ENCODE data around the gene ZDHHC8. TPM values are rescaled to one million over a fixed set of nuclear protein-coding genes. Genes with fewer than 3 reads are reported as not detected.

Gene ZDHHC8
- total RNA-seq, 2 experiments from 2014 or later: 26.4 to 31.3 TPM

DNA sequence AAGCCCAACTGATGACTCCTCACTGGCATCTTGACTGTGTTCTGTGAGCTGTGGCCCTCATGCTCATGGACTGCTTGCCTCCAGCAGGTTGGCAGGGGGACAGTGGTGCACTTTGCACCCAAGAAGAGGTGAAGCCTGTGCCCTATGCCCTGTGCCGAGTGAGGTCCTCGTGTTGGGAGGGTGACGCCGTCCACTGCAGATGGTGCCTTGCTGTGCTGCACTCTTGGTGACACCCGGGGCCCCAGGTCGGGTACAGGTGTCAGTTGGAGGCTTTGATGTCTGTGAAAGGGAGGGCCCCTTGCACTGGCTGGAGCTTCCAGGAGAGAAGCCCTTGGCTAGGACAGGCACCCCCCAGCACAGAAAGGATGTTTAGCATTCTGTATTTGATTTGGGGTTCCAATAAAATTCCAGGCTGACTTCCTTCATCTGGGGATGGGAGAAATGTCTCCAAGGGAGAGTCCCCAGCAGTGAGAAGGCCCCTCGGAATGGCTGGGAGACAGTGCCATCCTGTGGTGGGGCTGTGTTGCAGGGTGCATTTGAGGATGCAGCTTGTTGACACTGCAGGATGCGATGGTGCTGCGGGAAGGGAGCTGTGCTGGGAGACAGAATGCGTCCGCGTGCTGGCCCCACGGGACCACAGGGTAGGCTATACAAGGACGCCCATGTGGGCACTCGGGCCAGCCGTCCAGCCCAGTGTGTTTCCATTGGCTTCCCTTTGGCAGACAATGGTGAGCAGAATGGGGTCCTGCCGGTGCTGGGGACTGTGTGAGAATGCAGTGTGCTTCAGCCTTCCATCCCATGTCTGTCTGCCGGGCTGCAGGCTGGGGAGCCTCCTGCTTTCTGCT lies 2.5 kb upstream of the ZDHHC8 start:
- peaks cover 25% of the 10 kb centered on the region for H3K4me1 Mint-ChIP-seq (ENCODE audit: low read depth)
- no peaks in the 10 kb centered on the region for H3K27me3 Mint-ChIP-seq (ENCODE audit: low read depth)
- intact Hi-C loops (cut with micrococcal nuclease): loop anchor here (1.0 kb wide), 1 partner anchor 159 kb away; no protein-coding TSS in a partner anchor
- H3K9me3 Mint-ChIP-seq: no peaks in the 10 kb centered on the region
- peak; percentile 70 for DNase-seq
- peak overlapping the region; percentile 6 for H3K4me3 Mint-ChIP-seq
- H3K36me3 Mint-ChIP-seq (ENCODE audit: low read depth): peaks cover 7% of the 10 kb centered on the region
- CTCF ChIA-PET: interaction anchor here (0.7 to 2.4 kb wide), 11 partner anchors 9 to 187 kb away, joined by 3 to 11 read pairs (median 3); partner anchors contain the start of gene TRMT2A
- H3K27ac Mint-ChIP-seq: peak overlapping the region; percentile 68

DNA sequence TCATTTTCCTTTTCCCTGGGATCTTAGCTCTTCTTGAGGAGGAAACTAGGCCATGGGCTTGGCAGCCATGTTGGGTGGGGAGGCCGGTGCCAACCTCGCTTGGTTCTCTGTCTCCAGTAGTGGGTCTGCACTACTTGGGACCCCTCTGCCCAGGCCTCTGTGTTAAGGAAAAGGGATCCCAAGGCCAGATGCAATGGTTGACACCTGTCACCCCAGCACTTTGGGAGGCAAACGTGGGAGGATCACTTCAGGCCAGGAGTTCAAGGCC lies 1.9 kb upstream of the ZDHHC8 start:
- intact Hi-C loops (cut with micrococcal nuclease): loop anchor here (1.0 to 2.0 kb wide), 2 partner anchors 13 to 159 kb away; partner anchors contain the start of genes RANBP1 and TRMT2A
- Mint-ChIP-seq H3K27ac (no peak overlapping the region), H3K9me3 (no peaks in the 10 kb centered on the region), H3K4me3 (no peak overlapping the region), H3K27me3 (ENCODE audit: low read depth) (no peaks in the 10 kb centered on the region), H3K36me3 (ENCODE audit: low read depth) (peaks cover 6% of the 10 kb centered on the region), H3K4me1 (ENCODE audit: low read depth) (peaks cover 25% of the 10 kb centered on the region)
- DNase-seq: no peak
- CTCF ChIA-PET: interaction anchor here (0.7 to 2.4 kb wide), 11 partner anchors 10 to 187 kb away, joined by 3 to 11 read pairs (median 3); partner anchors contain the start of gene TRMT2A

DNA sequence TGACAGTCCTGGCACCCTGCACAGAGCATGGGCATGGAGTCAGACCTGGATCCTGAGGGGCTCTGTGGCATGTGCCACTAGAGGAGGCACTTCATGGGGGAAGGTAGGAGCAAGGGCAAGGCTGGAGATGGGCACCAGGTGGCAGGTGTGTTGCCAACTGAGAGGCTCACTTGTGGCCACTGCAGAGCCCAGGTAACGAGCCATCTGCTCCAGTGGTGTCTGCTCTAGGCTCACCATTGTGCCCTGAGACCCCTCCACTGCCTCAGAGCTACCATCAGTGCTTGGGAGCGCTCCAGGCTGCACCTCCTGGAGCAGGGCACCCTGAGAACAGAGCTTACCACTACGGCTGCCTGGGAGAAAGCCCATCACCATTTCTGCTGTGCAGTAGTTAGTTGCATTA lies 1.3 kb upstream of the ZDHHC8 start:
- peaks cover 3% of the 10 kb centered on the region for H3K36me3 Mint-ChIP-seq (ENCODE audit: low read depth)
- no peaks in the 10 kb centered on the region for H3K27me3 Mint-ChIP-seq (ENCODE audit: low read depth)
- peak; percentile 40 for DNase-seq
- H3K9me3 Mint-ChIP-seq: no peaks in the 10 kb centered on the region
- H3K27ac Mint-ChIP-seq: no peak overlapping the region
- intact Hi-C loops (cut with micrococcal nuclease): loop anchor here (2.0 kb wide), 1 partner anchor 14 kb away; the partner anchor contains the start of genes RANBP1 and TRMT2A
- H3K4me1 Mint-ChIP-seq (ENCODE audit: low read depth): peaks cover 25% of the 10 kb centered on the region
- CTCF ChIA-PET: interaction anchor here (2.2 to 2.4 kb wide), 2 partner anchors 11 to 161 kb away, joined by 9 to 11 read pairs; no protein-coding TSS in a partner anchor
- peak overlapping the region; percentile 62 for H3K4me3 Mint-ChIP-seq

DNA sequence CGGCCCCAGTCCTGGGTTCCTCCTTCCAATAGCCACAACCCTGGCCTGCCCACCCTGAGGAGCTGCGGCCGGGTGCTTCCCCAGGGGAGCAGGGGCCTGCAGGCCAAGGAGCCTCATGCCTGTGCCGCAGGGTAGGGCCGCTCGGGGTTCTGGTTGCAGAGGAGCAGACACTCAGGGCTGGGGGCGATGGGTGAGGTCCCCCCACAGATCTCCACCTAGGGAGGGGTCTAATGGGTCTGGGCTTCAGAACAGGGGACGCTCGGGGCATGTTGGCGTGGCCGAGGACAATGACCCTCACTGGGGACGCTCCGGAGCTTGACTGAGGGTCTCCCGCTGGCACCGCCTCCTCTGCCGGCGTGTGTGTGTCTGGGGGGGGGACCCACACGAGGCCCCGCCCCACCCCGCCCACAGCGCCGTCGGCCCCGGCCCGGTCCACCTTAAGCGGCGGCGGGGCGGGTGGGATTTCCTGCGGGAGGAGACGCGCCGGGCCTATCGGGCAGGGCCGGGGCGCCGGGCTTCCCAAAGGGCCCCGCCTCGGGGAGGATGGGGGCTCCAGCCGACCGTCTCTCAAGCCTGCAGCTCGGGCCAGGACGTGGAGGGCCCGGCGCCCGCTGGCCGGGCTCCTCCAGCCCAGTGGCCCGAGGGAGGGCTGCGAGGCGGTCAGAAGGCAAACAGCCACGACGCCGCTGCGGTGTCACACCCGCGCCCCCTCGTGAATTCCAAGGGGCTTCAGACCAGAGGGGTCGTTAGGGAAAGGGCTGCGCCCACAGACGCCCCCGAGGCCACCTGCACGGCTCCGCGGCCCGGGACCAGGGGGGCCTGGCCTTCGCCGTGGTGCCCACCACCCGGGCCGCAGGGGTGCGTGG lies 640 bp upstream of the ZDHHC8 start:
- Mint-ChIP-seq H3K27me3 (ENCODE audit: low read depth) (no peaks in the 10 kb centered on the region), H3K36me3 (ENCODE audit: low read depth) (peaks cover 3% of the 10 kb centered on the region), H3K4me1 (ENCODE audit: low read depth) (peaks cover 25% of the 10 kb centered on the region), H3K4me3 (peak overlapping the region; percentile 62), H3K9me3 (no peaks in the 10 kb centered on the region), H3K27ac (no peak overlapping the region)
- intact Hi-C loops (cut with micrococcal nuclease): loop anchor here (2.0 kb wide), 1 partner anchor 14 kb away; the partner anchor contains the start of genes RANBP1 and TRMT2A
- CTCF ChIA-PET: interaction anchor here (2.4 kb wide), 1 partner anchor 161 kb away, joined by 9 read pairs; no protein-coding TSS in a partner anchor
- DNase-seq: peak; percentile 67

DNA sequence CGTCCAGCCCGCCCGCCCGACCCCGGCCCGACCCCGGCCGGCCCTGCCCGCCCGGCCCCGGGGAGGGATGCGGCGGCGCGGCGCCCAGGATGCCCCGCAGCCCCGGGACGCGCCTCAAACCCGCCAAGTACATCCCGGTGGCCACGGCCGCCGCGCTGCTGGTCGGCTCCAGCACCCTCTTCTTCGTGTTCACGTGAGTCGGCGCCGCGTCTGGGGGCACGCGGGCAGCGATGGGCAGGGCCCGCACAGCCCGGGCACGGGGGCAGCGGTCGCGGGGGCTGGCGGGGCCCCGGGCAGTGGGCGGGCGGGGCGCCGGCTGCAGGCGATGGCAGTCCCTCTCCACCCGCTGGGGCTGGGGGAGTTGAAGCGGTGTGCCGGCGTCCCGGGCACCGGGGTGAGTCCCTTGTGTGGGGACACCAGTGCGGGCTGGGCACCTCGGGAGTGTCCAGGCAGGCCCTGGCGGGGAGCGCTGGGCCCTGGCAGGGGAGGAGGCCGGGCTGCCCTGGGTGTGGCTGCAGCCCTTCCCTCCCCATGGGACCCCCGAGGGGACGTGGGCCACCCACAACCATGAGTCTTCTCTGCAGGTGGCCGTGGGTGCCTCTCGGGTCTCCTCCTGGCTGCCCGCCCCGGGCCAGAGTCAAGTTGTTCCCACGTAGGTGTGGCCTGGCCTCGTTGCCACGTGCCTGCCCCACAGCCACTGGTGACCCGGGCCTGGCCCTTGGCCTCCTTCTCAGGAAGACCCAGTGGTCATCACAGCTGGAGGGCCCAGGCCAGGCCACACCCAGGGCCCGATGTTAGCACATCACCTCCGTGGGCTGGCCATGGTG lies 468 bp downstream of the ZDHHC8 start:
- peak; percentile 26 for DNase-seq
- no peaks in the 10 kb centered on the region for H3K9me3 Mint-ChIP-seq
- CTCF ChIA-PET: no interaction called here
- H3K4me3 Mint-ChIP-seq: peak overlapping the region; percentile 68
- intact Hi-C loops (cut with micrococcal nuclease): loop anchor here (2.0 kb wide), 1 partner anchor 15 kb away; the partner anchor contains the start of genes RANBP1 and TRMT2A
- peaks cover 30% of the 10 kb centered on the region for H3K4me1 Mint-ChIP-seq (ENCODE audit: low read depth)
- no peaks in the 10 kb centered on the region for H3K27me3 Mint-ChIP-seq (ENCODE audit: low read depth)
- H3K36me3 Mint-ChIP-seq (ENCODE audit: low read depth): peaks cover 3% of the 10 kb centered on the region
- no peak overlapping the region for H3K27ac Mint-ChIP-seq

DNA sequence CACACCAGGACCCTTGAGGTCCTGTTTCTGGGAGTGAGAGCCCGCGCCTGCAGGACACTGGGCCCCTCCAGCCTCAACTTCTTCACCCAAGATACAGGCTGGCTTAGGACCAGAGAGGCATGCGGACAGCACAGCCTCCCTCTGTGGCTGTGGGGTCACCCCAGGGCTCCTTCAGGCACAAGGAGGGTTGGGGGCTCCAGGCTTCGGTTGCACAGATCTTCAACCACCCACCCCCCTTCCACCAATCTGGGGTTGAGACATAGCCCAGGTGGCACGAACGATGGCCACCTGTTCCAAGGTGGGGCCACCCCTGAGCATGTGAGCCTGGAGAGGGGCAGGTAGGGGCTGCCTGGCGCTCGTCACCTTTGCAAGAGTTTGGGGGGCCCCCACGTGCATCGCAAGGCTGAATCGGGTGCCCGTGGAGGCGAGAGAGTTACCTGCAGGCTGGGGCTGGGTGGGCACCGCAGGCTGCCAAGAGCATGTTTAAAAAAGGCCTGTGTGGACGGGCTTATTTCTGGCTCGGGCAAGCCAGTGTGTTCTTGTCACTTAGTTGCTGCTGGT lies 1.2 kb downstream of the ZDHHC8 start:
- H3K9me3 Mint-ChIP-seq: no peaks in the 10 kb centered on the region
- CTCF ChIA-PET: no interaction called here
- no peaks in the 10 kb centered on the region for H3K36me3 Mint-ChIP-seq (ENCODE audit: low read depth)
- intact Hi-C loops (cut with micrococcal nuclease): no loop called here
- no peak overlapping the region for H3K27ac Mint-ChIP-seq
- no peak for DNase-seq
- no peaks in the 10 kb centered on the region for H3K27me3 Mint-ChIP-seq (ENCODE audit: low read depth)
- H3K4me1 Mint-ChIP-seq (ENCODE audit: low read depth): peaks cover 30% of the 10 kb centered on the region
- H3K4me3 Mint-ChIP-seq: peak overlapping the region; percentile 68

DNA sequence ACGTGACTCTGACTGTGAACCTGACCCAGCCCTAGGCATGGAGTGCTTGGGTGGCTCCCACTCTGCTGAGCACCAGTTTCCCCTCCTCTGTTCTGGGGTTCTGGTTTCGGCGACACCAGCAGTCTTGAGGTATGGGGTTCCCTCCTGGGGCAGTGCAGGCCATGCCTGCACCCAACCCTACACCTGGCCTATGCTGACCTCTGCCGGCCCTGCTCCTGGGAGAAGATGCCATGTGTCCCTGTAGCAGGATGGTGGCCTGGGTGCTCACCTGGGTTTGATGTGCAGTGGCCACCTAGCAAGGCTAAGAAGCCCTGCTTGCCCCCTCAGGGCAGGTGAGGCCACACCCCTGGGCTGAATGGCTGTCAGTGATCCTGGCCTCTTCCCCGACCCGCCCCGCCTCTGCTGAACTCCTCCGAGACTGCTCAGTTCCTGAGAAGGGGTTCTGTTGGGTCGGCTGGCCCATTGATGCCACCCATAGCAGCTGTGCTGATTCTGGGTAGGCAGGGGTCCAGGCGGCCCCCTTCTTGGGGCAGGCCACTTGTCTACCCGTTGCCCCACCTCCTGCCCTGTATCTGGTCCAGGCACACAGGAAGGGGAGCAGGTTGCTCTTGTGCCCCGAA lies 2.4 kb downstream of the ZDHHC8 start:
- no peaks in the 10 kb centered on the region for H3K9me3 Mint-ChIP-seq
- no peaks in the 10 kb centered on the region for H3K27me3 Mint-ChIP-seq (ENCODE audit: low read depth)
- H3K27ac Mint-ChIP-seq: no peak overlapping the region
- intact Hi-C loops (cut with micrococcal nuclease): no loop called here
- DNase-seq: no peak
- peaks cover 27% of the 10 kb centered on the region for H3K4me1 Mint-ChIP-seq (ENCODE audit: low read depth)
- H3K36me3 Mint-ChIP-seq (ENCODE audit: low read depth): no peaks in the 10 kb centered on the region
- CTCF ChIA-PET: no interaction called here
- H3K4me3 Mint-ChIP-seq: peak overlapping the region; percentile 43

DNA sequence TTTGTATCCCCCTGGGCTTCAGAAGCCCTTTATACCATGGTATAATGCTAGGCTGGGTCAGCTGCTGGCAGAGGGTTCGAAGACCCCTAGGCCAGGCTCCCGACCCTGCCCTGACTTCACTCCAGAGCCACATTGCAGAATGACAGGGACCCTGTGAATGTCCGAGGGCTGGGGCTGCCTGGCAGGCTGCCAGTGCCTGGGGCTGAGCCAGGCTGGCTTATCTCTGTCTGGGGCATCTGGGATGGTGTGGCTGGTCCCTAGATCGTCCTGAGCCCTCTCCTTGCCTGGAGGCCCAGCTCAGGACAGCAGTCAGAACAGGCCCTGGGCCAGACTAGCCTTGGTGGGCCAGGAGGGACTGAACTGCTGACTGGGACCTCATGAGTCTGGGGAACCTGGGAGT lies 3.7 kb downstream of the ZDHHC8 start:
- Mint-ChIP-seq H3K27me3 (ENCODE audit: low read depth) (no peaks in the 10 kb centered on the region), H3K36me3 (ENCODE audit: low read depth) (no peaks in the 10 kb centered on the region), H3K4me3 (no peak overlapping the region), H3K9me3 (no peaks in the 10 kb centered on the region), H3K4me1 (ENCODE audit: low read depth) (peaks cover 18% of the 10 kb centered on the region), H3K27ac (no peak overlapping the region)
- intact Hi-C loops (cut with micrococcal nuclease): no loop called here
- CTCF ChIA-PET: no interaction called here
- DNase-seq: no peak

DNA sequence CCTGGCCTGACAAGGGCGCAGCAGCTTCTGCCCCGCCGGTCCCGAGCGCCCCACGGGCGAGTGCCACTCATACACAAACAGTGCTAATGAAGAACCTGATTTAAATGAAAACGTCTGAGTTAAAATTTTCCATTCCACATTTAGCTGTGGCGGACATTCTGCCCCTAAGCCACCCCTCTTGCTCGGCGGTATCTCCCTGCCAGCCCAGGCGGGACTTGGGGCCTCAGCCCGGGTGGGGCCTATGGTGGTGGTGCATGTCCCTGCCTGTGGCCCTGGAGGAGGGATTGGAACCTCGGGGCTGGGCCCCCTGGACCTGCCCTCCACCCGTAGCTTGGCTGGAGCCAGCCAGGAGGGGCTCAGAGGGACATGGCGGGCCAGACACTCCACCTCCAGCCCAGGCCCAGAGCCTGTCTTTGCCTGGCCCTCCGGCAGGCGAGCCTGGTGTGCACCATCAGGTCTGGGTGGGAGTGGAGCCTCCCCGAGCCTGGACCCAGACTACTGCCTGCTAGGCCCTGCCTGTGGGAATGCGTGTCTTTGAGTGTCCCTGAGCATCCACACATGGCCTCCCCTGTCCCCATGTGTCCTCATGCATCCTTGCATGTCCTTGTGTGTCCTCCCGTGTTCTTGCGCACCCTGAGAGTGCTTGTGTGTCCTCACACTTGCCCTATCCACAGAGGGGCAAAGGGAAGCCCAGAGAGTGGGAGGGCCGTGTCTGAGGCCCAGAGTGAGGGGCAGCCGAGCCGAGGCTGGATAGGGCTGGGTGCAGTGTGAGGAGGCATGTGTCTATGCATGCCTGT lies 4.4 kb downstream of the ZDHHC8 start:
- Mint-ChIP-seq H3K4me1 (ENCODE audit: low read depth) (peaks cover 18% of the 10 kb centered on the region), H3K27ac (no peak overlapping the region), H3K27me3 (ENCODE audit: low read depth) (no peaks in the 10 kb centered on the region), H3K9me3 (no peaks in the 10 kb centered on the region), H3K4me3 (no peak overlapping the region), H3K36me3 (ENCODE audit: low read depth) (no peaks in the 10 kb centered on the region)
- CTCF ChIA-PET: no interaction called here
- intact Hi-C loops (cut with micrococcal nuclease): no loop called here
- no peak for DNase-seq

DNA sequence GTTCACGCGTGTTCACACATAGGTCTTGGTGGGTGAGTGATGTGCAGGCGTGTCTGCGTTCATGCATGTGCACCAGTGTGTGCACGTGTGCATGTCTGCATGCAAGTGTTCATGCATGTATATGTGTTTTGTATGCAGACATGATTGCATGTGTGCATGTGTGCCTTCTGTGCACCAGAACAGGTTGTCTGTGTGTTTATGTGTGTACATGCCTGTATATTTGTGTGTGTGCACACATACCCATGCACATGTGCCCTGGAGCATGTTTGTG lies 4.9 kb downstream of the ZDHHC8 start:
- Mint-ChIP-seq H3K9me3 (no peaks in the 10 kb centered on the region), H3K36me3 (ENCODE audit: low read depth) (no peaks in the 10 kb centered on the region), H3K27me3 (ENCODE audit: low read depth) (no peaks in the 10 kb centered on the region), H3K4me1 (ENCODE audit: low read depth) (peaks cover 18% of the 10 kb centered on the region), H3K4me3 (no peak overlapping the region), H3K27ac (no peak overlapping the region)
- CTCF ChIA-PET: no interaction called here
- no peak for DNase-seq
- intact Hi-C loops (cut with micrococcal nuclease): no loop called here

DNA sequence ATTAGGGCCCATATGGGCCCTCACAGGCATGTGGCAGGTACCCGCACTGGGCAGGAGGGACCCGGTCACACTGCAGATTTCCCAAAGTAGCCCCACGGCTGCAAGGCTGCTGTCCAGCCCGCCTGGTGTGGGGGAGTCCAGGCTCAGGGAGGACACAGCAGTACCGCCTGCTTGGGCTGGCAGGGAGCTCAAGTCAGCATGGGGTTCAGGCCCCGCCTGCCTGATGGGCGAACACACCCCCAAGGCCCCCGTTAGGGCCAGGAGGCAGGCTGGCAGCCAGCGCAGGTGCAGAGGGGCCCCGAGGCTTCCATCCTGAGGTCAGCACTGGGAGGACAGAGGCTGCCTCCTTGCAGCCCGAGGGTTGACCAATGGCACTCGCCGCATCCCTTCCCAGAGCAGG lies 5.5 kb downstream of the ZDHHC8 start:
- DNase-seq: no peak
- intact Hi-C loops (cut with micrococcal nuclease): no loop called here

More for the DNA sequence above, 5.5 kb downstream of the ZDHHC8 start:
- Mint-ChIP-seq H3K36me3 (ENCODE audit: low read depth) (no peaks in the 10 kb centered on the region), H3K4me3 (no peak overlapping the region), H3K4me1 (ENCODE audit: low read depth) (peaks cover 18% of the 10 kb centered on the region), H3K9me3 (no peaks in the 10 kb centered on the region), H3K27me3 (ENCODE audit: low read depth) (no peaks in the 10 kb centered on the region), H3K27ac (no peak overlapping the region)
- CTCF ChIA-PET: no interaction called here
